ENCODE data around the gene ADGRD2. TPM values are rescaled to one million over a fixed set of nuclear protein-coding genes. Genes with fewer than 3 reads are reported as not detected.

Gene ADGRD2
- polyA plus RNA-seq, 1 donor (not counting 4 experiments of a cell fraction or from before 2014, with no cell fraction given): not detected

- DNase-seq (ENCODE audit: low read depth, low spot score) (no peak), FAIRE-seq (no peak)
- Histone ChIP-seq H3K4me3 (ENCODE audit: control insufficient read depth in 2 of 3, extremely low read depth in 1 of 3, insufficient read depth in 2 of 3, low read depth in 1 of 3, low read length in 3 of 3) (no peak overlapping the region), H3K79me2 (ENCODE audit: control insufficient read depth, insufficient read depth, low read length) (no peaks in the 10 kb centered on the region), H3K27me3 (ENCODE audit: control insufficient read depth, extremely low read depth, insufficient read depth, low read length) (peaks cover 39% of the 10 kb centered on the region), H3K4me2 (ENCODE audit: control insufficient read depth, extremely low read depth, insufficient read depth, low read depth, low read length) (no peak overlapping the region), H3K4me1 (ENCODE audit: control insufficient read depth, extremely low read depth, insufficient read depth, low read length) (no peaks in the 10 kb centered on the region), H3K9me3 (ENCODE audit: control insufficient read depth, low read depth, low read length) (no peaks in the 10 kb centered on the region), H3K9me1 (ENCODE audit: control insufficient read depth, extremely low read depth, insufficient read depth, low read length) (no peaks in the 10 kb centered on the region), H3K27ac (ENCODE audit: control insufficient read depth, insufficient read depth, low read length) (no peak overlapping the region), H3K36me3 (ENCODE audit: control insufficient read depth in 2 of 2, extremely low read depth in 1 of 2, insufficient read depth in 2 of 2, low read length in 2 of 2) (no peaks in the 10 kb centered on the region), H3K9ac (ENCODE audit: control insufficient read depth, extremely low read depth, insufficient read depth, low read length) (no peak overlapping the region), H2AFZ (ENCODE audit: control insufficient read depth, low read length) (no peak overlapping the region), H4K20me1 (ENCODE audit: control insufficient read depth, extremely low read depth, insufficient read depth, low read length) (no peaks in the 10 kb centered on the region)
- no peak for TF ChIP-seq CTCF (optimal IDR thresholded peaks at IDR 0.05 in 1 of 3, IDR thresholded peaks at IDR 0.05 in 1 of 3, conservative IDR thresholded peaks at IDR 0.05 in 1 of 3; ENCODE audit: extremely low read depth in 1 of 3, insufficient read depth in 2 of 3, low read length in 3 of 3)
- no peak for TF ChIP-seq EZH2 (IDR thresholded peaks at IDR 0.05; ENCODE audit: low read length)
- dilution Hi-C loops (cut with MboI; ENCODE audit: extremely low pct_ligation_motif_present, low sequenced_read_pairs): no loop called here
Observed at GRCh38 chr9:124485936-124486335, 35.7 kb downstream of the ADGRD2 start.

- no peak for TF ChIP-seq CTCF (optimal IDR thresholded peaks at IDR 0.05 in 1 of 3, IDR thresholded peaks at IDR 0.05 in 1 of 3, conservative IDR thresholded peaks at IDR 0.05 in 1 of 3; ENCODE audit: extremely low read depth in 1 of 3, insufficient read depth in 2 of 3, low read length in 3 of 3)
- no peak for TF ChIP-seq EZH2 (IDR thresholded peaks at IDR 0.05; ENCODE audit: low read length)
- Histone ChIP-seq H3K9me3 (ENCODE audit: control insufficient read depth, low read depth, low read length) (no peaks in the 10 kb centered on the region), H3K79me2 (ENCODE audit: control insufficient read depth, insufficient read depth, low read length) (no peaks in the 10 kb centered on the region), H4K20me1 (ENCODE audit: control insufficient read depth, extremely low read depth, insufficient read depth, low read length) (no peaks in the 10 kb centered on the region), H3K27ac (ENCODE audit: control insufficient read depth, insufficient read depth, low read length) (no peak overlapping the region), H3K36me3 (ENCODE audit: control insufficient read depth in 2 of 2, extremely low read depth in 1 of 2, insufficient read depth in 2 of 2, low read length in 2 of 2) (no peaks in the 10 kb centered on the region), H3K9me1 (ENCODE audit: control insufficient read depth, extremely low read depth, insufficient read depth, low read length) (no peaks in the 10 kb centered on the region), H3K4me3 (ENCODE audit: control insufficient read depth in 2 of 3, extremely low read depth in 1 of 3, insufficient read depth in 2 of 3, low read depth in 1 of 3, low read length in 3 of 3) (no peak overlapping the region), H3K27me3 (ENCODE audit: control insufficient read depth, extremely low read depth, insufficient read depth, low read length) (peaks cover 39% of the 10 kb centered on the region), H3K9ac (ENCODE audit: control insufficient read depth, extremely low read depth, insufficient read depth, low read length) (no peak overlapping the region), H3K4me2 (ENCODE audit: control insufficient read depth, extremely low read depth, insufficient read depth, low read depth, low read length) (no peak overlapping the region), H2AFZ (ENCODE audit: control insufficient read depth, low read length) (no peak overlapping the region), H3K4me1 (ENCODE audit: control insufficient read depth, extremely low read depth, insufficient read depth, low read length) (no peaks in the 10 kb centered on the region)
- no peak for FAIRE-seq
- no peak for DNase-seq (ENCODE audit: low read depth, low spot score)
- dilution Hi-C loops (cut with MboI; ENCODE audit: extremely low pct_ligation_motif_present, low sequenced_read_pairs): no loop called here
Observed at GRCh38 chr9:124486778-124487259, 36.6 kb downstream of the ADGRD2 start.

Data from keratinocyte (primary cell).